Stimulated activated CD8-positive, alpha-beta memory T cell treated with anti-CD3 and anti-CD28 coated beads, Interleukin-12 subunit alpha, Interleukin-12 subunit beta, amount 100 ng/mL, for 4 hours (primary cell): ENCODE results near the gene LUC7L2.
"Not testable (repeated sequence)": the region's sequence is repeated elsewhere in the genome, so short reads cannot be mapped to it uniquely, and the experiment has no call there.

Source experiments
- DNase-seq: peaks from one replicate; pipeline ENCODE4 v3.0.0-alpha.2; 2020; ENCODE audit warnings: low read depth

The LUC7L2 gene

GRCh38 chr7:139357729-139358506 lies 1.8 kb upstream of the LUC7L2 start:
- not testable (repeated sequence) for DNase-seq

GRCh38 chr7:139358541-139359365 lies 941 bp upstream of the LUC7L2 start:
- DNase-seq = peak; percentile 6

- DNase-seq = peak; percentile 96
Measured at GRCh38 chr7:139360210-139360947, 685 bp downstream of the LUC7L2 start.

- no peak for DNase-seq
Measured at GRCh38 chr7:139360948-139361307, 1.2 kb downstream of the LUC7L2 start.

- DNase-seq = no peak
Measured at GRCh38 chr7:139361523-139361922, 1.8 kb downstream of the LUC7L2 start.

- no peak for DNase-seq
Measured at GRCh38 chr7:139362302-139362701, 2.6 kb downstream of the LUC7L2 start.

- DNase-seq = no peak
Measured at GRCh38 chr7:139362981-139363380, 3.3 kb downstream of the LUC7L2 start.

GRCh38 chr7:139365336-139365735 lies 5.6 kb downstream of the LUC7L2 start:
- DNase-seq = no peak

- no peak for DNase-seq
Measured at GRCh38 chr7:139366400-139366799, 6.7 kb downstream of the LUC7L2 start.

GRCh38 chr7:139367438-139368155 lies 7.9 kb downstream of the LUC7L2 start:
- DNase-seq = no peak

- no peak for DNase-seq
Measured at GRCh38 chr7:139370301-139370942, 10.7 kb downstream of the LUC7L2 start.

GRCh38 chr7:139370943-139371313 lies 11.2 kb downstream of the LUC7L2 start:
- no peak for DNase-seq

GRCh38 chr7:139374246-139374645 lies 14.6 kb downstream of the LUC7L2 start:
- DNase-seq = no peak

- DNase-seq = no peak
Measured at GRCh38 chr7:139382439-139382838, 22.7 kb downstream of the LUC7L2 start.

GRCh38 chr7:139384611-139385010 lies 24.9 kb downstream of the LUC7L2 start:
- no peak for DNase-seq

GRCh38 chr7:139387594-139387993 lies 27.9 kb downstream of the LUC7L2 start:
- no peak for DNase-seq

GRCh38 chr7:139389091-139389490 lies 29.4 kb downstream of the LUC7L2 start:
- DNase-seq = no peak

- DNase-seq = no peak
Measured at GRCh38 chr7:139389774-139390173, 30.1 kb downstream of the LUC7L2 start.

- no peak for DNase-seq
Measured at GRCh38 chr7:139393621-139394211, 34.0 kb downstream of the LUC7L2 start.

- no peak for DNase-seq
Measured at GRCh38 chr7:139394540-139394939, 34.8 kb downstream of the LUC7L2 start.

GRCh38 chr7:139396323-139396951 lies 36.7 kb downstream of the LUC7L2 start:
- no peak for DNase-seq
